HepG2 (cell line): Measurements from ENCODE around the gene PRDX5. TPM values are rescaled to one million over a fixed set of nuclear protein-coding genes. Genes with fewer than 3 reads are reported as not detected.

Source experiments
- ARHGAP35 ChIP-seq: sonication (generic); formaldehyde crosslinking; IDR thresholded peaks from 2 replicates; pipeline ENCODE4 v1.9.0; 2022; ENCODE audit warnings: mild to moderate bottlenecking, inconsistent platforms, moderate library complexity, missing genetic modification reagents, borderline replicate concordance
- DZIP1 ChIP-seq: sonication (generic); formaldehyde crosslinking; IDR thresholded peaks from 2 replicates; pipeline ENCODE4 v1.5.0; 2020; ENCODE audit warnings: mild to moderate bottlenecking, missing genetic modification reagents
- GLI4 ChIP-seq: sonication (generic); formaldehyde crosslinking; IDR thresholded peaks from 2 replicates; pipeline ENCODE4 v1.5.1; 2020; ENCODE audit warnings: missing genetic modification reagents, mild to moderate bottlenecking, moderate library complexity, borderline replicate concordance
- JUND ChIP-seq: sonication (generic); formaldehyde crosslinking; IDR thresholded peaks from 2 replicates; pipeline ENCODE4 v1.8.0; 2022; ENCODE audit warnings: mild to moderate bottlenecking, missing genetic modification reagents
- KMT2B ChIP-seq: IDR thresholded peaks from 2 replicates; pipeline ENCODE4 v1.6.1; 2016; ENCODE audit warnings: missing genetic modification reagents, missing compliant biosample characterization
- SNAPC2 ChIP-seq: sonication (generic); formaldehyde crosslinking; IDR thresholded peaks from 2 replicates; pipeline ENCODE4 v1.8.1; 2022; ENCODE audit warnings: mild to moderate bottlenecking, missing genetic modification reagents
- ZNF12 ChIP-seq: sonication (generic); formaldehyde crosslinking; IDR thresholded peaks from 2 replicates; pipeline ENCODE4 v1.5.0; 2020; ENCODE audit warnings: missing genetic modification reagents
- ZNF253 ChIP-seq: sonication (generic); formaldehyde crosslinking; IDR thresholded peaks from 2 replicates; pipeline ENCODE4 v1.8.0; 2022; ENCODE audit warnings: mild to moderate bottlenecking, missing genetic modification reagents, borderline replicate concordance
- ZNF343 ChIP-seq: sonication (generic); formaldehyde crosslinking; IDR thresholded peaks from 2 replicates; pipeline ENCODE4 v1.4.0; 2020; ENCODE audit warnings: mild to moderate bottlenecking, missing genetic modification reagents
- ZNF879 ChIP-seq: sonication (generic); formaldehyde crosslinking; IDR thresholded peaks from 2 replicates; pipeline ENCODE4 v1.8.1; 2023; ENCODE audit warnings: missing genetic modification reagents
- polyA plus RNA-seq, 8 experiments: library from polyadenylated mRNA; depleted of rRNA in 3 of 8; stranded (reverse) in 7 of 8; unstranded in 1 of 8; fragments of >200 nt; fragmentation: Illumina TruSeq in 4 of 8; extraction: Trizol in 4 of 8; gene quantifications; 2 replicates each; pipeline versions ENCODE4 v1.2.1 to v1.2.3, GENCODE V29; 2011 to 2016; ENCODE audit warnings: low read depth in 4 of 8, missing spikeins in 1 of 8, mixed read lengths in 1 of 8; ENCODE audit not compliant: insufficient read depth in 1 of 8
- total RNA-seq, 5 experiments: library from RNA; depleted of rRNA; stranded (reverse); fragments of >200 nt; fragmentation: Illumina TruSeq; extraction: Trizol; gene quantifications; 2 replicates each; pipeline ENCODE4 v1.2.3, GENCODE V29; 2016; ENCODE audit warnings: low read depth in 1 of 5
- TF ChIP-seq, protein P1 (sequence below): IDR thresholded peaks from 2 replicates; pipeline ENCODE4 v1.6.1; 2016; ENCODE audit warnings: low read depth, missing genetic modification reagents, missing compliant biosample characterization
- TF ChIP-seq, protein P2 (sequence below): sonication (generic); formaldehyde crosslinking; IDR thresholded peaks from 2 replicates; pipeline ENCODE4 v1.8.1; 2023; ENCODE audit warnings: missing genetic modification reagents, inconsistent platforms, borderline replicate concordance
- TF ChIP-seq, protein P3 (sequence below): sonication (generic); formaldehyde crosslinking; IDR thresholded peaks from 2 replicates; pipeline ENCODE4 v1.4.0; 2020; ENCODE audit warnings: missing genetic modification reagents

The PRDX5 gene
- total and polyA plus RNA-seq, 2 of the 13 experiments (the other 11 are each of a cell fraction or from before 2014, with no cell fraction given), result 215 to 311 TPM

- no peak for TF ChIP-seq ZNF253 (CRISPR knock-in tag)
- peak; percentile 70; the same call in 1 of the 2 replicates for TF ChIP-seq SNAPC2 (CRISPR knock-in tag)
- TF ChIP-seq, protein P1, sequence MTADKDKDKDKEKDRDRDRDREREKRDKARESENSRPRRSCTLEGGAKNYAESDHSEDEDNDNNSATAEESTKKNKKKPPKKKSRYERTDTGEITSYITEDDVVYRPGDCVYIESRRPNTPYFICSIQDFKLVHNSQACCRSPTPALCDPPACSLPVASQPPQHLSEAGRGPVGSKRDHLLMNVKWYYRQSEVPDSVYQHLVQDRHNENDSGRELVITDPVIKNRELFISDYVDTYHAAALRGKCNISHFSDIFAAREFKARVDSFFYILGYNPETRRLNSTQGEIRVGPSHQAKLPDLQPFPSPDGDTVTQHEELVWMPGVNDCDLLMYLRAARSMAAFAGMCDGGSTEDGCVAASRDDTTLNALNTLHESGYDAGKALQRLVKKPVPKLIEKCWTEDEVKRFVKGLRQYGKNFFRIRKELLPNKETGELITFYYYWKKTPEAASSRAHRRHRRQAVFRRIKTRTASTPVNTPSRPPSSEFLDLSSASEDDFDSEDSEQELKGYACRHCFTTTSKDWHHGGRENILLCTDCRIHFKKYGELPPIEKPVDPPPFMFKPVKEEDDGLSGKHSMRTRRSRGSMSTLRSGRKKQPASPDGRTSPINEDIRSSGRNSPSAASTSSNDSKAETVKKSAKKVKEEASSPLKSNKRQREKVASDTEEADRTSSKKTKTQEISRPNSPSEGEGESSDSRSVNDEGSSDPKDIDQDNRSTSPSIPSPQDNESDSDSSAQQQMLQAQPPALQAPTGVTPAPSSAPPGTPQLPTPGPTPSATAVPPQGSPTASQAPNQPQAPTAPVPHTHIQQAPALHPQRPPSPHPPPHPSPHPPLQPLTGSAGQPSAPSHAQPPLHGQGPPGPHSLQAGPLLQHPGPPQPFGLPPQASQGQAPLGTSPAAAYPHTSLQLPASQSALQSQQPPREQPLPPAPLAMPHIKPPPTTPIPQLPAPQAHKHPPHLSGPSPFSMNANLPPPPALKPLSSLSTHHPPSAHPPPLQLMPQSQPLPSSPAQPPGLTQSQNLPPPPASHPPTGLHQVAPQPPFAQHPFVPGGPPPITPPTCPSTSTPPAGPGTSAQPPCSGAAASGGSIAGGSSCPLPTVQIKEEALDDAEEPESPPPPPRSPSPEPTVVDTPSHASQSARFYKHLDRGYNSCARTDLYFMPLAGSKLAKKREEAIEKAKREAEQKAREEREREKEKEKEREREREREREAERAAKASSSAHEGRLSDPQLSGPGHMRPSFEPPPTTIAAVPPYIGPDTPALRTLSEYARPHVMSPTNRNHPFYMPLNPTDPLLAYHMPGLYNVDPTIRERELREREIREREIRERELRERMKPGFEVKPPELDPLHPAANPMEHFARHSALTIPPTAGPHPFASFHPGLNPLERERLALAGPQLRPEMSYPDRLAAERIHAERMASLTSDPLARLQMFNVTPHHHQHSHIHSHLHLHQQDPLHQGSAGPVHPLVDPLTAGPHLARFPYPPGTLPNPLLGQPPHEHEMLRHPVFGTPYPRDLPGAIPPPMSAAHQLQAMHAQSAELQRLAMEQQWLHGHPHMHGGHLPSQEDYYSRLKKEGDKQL (CRISPR knock-in tag), result no peak
- no peak for TF ChIP-seq JUND
- TF ChIP-seq ZNF343 (CRISPR knock-in tag), result no peak
- TF ChIP-seq ARHGAP35 (CRISPR knock-in tag), result 0 out of 2 replicates have a peak, but pooled peaks have one; percentile 26
- TF ChIP-seq, protein P2, sequence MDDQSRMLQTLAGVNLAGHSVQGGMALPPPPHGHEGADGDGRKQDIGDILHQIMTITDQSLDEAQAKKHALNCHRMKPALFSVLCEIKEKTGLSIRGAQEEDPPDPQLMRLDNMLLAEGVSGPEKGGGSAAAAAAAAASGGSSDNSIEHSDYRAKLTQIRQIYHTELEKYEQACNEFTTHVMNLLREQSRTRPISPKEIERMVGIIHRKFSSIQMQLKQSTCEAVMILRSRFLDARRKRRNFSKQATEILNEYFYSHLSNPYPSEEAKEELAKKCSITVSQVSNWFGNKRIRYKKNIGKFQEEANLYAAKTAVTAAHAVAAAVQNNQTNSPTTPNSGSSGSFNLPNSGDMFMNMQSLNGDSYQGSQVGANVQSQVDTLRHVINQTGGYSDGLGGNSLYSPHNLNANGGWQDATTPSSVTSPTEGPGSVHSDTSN, result peak; percentile 44; the same call in 1 of the 2 replicates
- TF ChIP-seq ZNF12, result no peak
- no peak for TF ChIP-seq DZIP1
- TF ChIP-seq ZNF879, result no peak
- TF ChIP-seq GLI4 (CRISPR knock-in tag), result no peak
- TF ChIP-seq KMT2B, result no peak
- TF ChIP-seq, protein P3, sequence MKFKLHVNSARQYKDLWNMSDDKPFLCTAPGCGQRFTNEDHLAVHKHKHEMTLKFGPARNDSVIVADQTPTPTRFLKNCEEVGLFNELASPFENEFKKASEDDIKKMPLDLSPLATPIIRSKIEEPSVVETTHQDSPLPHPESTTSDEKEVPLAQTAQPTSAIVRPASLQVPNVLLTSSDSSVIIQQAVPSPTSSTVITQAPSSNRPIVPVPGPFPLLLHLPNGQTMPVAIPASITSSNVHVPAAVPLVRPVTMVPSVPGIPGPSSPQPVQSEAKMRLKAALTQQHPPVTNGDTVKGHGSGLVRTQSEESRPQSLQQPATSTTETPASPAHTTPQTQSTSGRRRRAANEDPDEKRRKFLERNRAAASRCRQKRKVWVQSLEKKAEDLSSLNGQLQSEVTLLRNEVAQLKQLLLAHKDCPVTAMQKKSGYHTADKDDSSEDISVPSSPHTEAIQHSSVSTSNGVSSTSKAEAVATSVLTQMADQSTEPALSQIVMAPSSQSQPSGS (CRISPR knock-in tag), result no peak
These were observed 33.6 kb upstream of the PRDX5 start, which contains the start of gene BAD (continued) for GRCh38 chr11:64284048-64284961.
